HCT116 (cell line): ENCODE results near the gene S100Z. TPM values are rescaled to one million over a fixed set of nuclear protein-coding genes. Genes with fewer than 3 reads are reported as not detected.
"Not testable (repeated sequence)": the region's sequence is repeated elsewhere in the genome, so short reads cannot be mapped to it uniquely, and the experiment has no call there.

Experiments
- ATAC-seq: fragments of 200-7000 bp; cut with Tn5 transposase; 2 replicates; pipeline ENCODE4 v1.9.1; 2020; ENCODE audit warnings: mild to moderate bottlenecking, moderate library complexity
- BruUV-seq: library from RNA; stranded (reverse); fragments of 400-500 nt; replicated peaks from 2 replicates; lab custom pipeline; 2021; lab: Mats Ljungman, UMichigan
- CTCF ChIA-PET: fragments of 300-600 bp; sonication (Branson Sonifier 250); formaldehyde crosslinking; loops from one replicate; lab custom pipeline; 2021; ENCODE audit warnings: antibody characterized with exemption; lab: Charles Lee
- POLR2A ChIA-PET: fragments of 300-600, 350-600 bp; sonication (Branson Sonifier 250); formaldehyde crosslinking; loops from one replicate; lab custom pipeline; 2021; ENCODE audit warnings: antibody characterized with exemption; lab: Charles Lee
- RAD21 ChIA-PET, 2 experiments: fragments of 300-600 bp; sonication (Branson Sonifier 250); formaldehyde crosslinking; loops; one replicate each; lab custom pipeline; 2023; ENCODE audit warnings: low total read pairs in 2 of 2; ENCODE audit not compliant: uncharacterized antibody in 2 of 2, unreplicated experiment in 2 of 2, low non-redundant PET in 1 of 2; lab: Charles Lee
- DNase-seq: peaks from one replicate; pipeline ENCODE4 v3.0.0-alpha.2; 2010; ENCODE audit warnings: low read depth, low spot score
- H2AFZ ChIP-seq: fragments of 200-600 bp; shearing (Covaris generic), sonication (generic); 2 replicates; pipeline ENCODE4 v1.6.1; 2017; ENCODE audit warnings: low read depth, mixed run types, mixed read lengths, antibody characterized with exemption, low read length; ENCODE audit not compliant: poor library complexity, severe bottlenecking
- H3K27ac ChIP-seq: 2 replicates; pipeline ENCODE4 v1.5.1; 2012; ENCODE audit warnings: low read depth, low read length
- H3K27me3 ChIP-seq: fragments of 200-600 bp; sonication (generic); 2 replicates; pipeline ENCODE4 v1.6.1; 2016; ENCODE audit warnings: mixed run types, low read length, mixed read lengths; ENCODE audit not compliant: insufficient read depth
- H3K36me3 ChIP-seq, 2 experiments: fragments of 200-500 bp in 1 of 2; fragments of 200-600 bp in 1 of 2; sonication (Bioruptor generic) in 1 of 2; sonication (generic) in 1 of 2; 2 replicates each; pipeline versions ENCODE4 v1.5.1 to v1.6.1; 2014 to 2016; ENCODE audit warnings: low read length in 2 of 2, inconsistent platforms in 1 of 2, mixed read lengths in 1 of 2, mixed run types in 1 of 2; ENCODE audit not compliant: insufficient read depth in 2 of 2, control insufficient read depth in 1 of 2
- H3K4me1 ChIP-seq, 2 experiments: fragments of 200-600 bp in 1 of 2; sonication (generic) in 1 of 2; 2 replicates each; pipeline versions ENCODE4 v1.5.1 to v1.6.1; 2012 to 2017; ENCODE audit warnings: low read length in 2 of 2, inconsistent platforms in 1 of 2, mild to moderate bottlenecking in 1 of 2, mixed read lengths in 1 of 2, mixed run types in 1 of 2, moderate library complexity in 1 of 2; ENCODE audit not compliant: insufficient read depth in 2 of 2, control insufficient read depth in 1 of 2
- H3K4me2 ChIP-seq: fragments of 200-600 bp; sonication (generic); 2 replicates; pipeline ENCODE4 v1.6.1; 2017; ENCODE audit warnings: mixed run types, low read length, mixed read lengths
- H3K4me3 ChIP-seq, 2 experiments: fragments of 200-600 bp in 1 of 2; sonication (generic) in 1 of 2; replicated peaks in 1 of 2; 2 replicates each; pipeline ENCODE4 v1.5.1; 2011 to 2016; ENCODE audit warnings: low read length in 2 of 2, control low read depth in 1 of 2, low read depth in 1 of 2, mild to moderate bottlenecking in 1 of 2, mixed read lengths in 1 of 2, mixed run types in 1 of 2
- H3K79me2 ChIP-seq: fragments of 200-600 bp; sonication (generic); 2 replicates; pipeline ENCODE4 v1.6.1; 2017; ENCODE audit warnings: mild to moderate bottlenecking, mixed run types, low read length, moderate library complexity, mixed read lengths; ENCODE audit not compliant: insufficient read depth
- H3K9ac ChIP-seq: fragments of 200-600 bp; sonication (generic); 2 replicates; pipeline ENCODE4 v1.6.1; 2016; ENCODE audit warnings: low read length, mixed read lengths
- H3K9me2 ChIP-seq: fragments of 200-600 bp; sonication (generic), shearing (Covaris generic); 2 replicates; pipeline ENCODE4 v1.6.1; 2017; ENCODE audit warnings: mixed run types, mild to moderate bottlenecking, moderate library complexity; ENCODE audit not compliant: insufficient read depth
- H3K9me3 ChIP-seq, 2 experiments: fragments of 200-500 bp in 1 of 2; fragments of 200-600 bp in 1 of 2; sonication (Bioruptor generic) in 1 of 2; sonication (generic) in 1 of 2; 2 replicates each; pipeline ENCODE4 v1.6.1; 2014 to 2017; ENCODE audit warnings: low read length in 2 of 2, mixed read lengths in 2 of 2, inconsistent platforms in 1 of 2, low read depth in 1 of 2, mild to moderate bottlenecking in 1 of 2, mixed run types in 1 of 2, moderate library complexity in 1 of 2; ENCODE audit not compliant: control insufficient read depth in 1 of 2, insufficient read depth in 1 of 2
- H4K20me1 ChIP-seq: fragments of 200-600 bp; sonication (generic), shearing (Covaris generic); 2 replicates; pipeline ENCODE4 v1.6.1; 2017; ENCODE audit warnings: mixed run types, mild to moderate bottlenecking, moderate library complexity; ENCODE audit not compliant: insufficient read depth
- JUND ChIP-seq: IDR thresholded peaks from 2 replicates; pipeline ENCODE4 v1.6.1; 2012
- REST ChIP-seq: IDR thresholded peaks from 2 replicates; pipeline ENCODE4 v1.6.1; 2012; ENCODE audit warnings: low read depth
- SIN3A ChIP-seq: IDR thresholded peaks from 2 replicates; pipeline ENCODE4 v1.6.1; 2012; ENCODE audit warnings: low read depth
- intact Hi-C: fragments of 100-400 bp; cut with micrococcal nuclease; formaldehyde crosslinking; loops from 2 replicates; pipeline ENCODE4 v1.10.0; 2022
- total RNA-seq: library from RNA; stranded (reverse); gene quantifications from one replicate; pipeline ENCODE4 v1.2.1, GENCODE V29; 2021; ENCODE audit not compliant: unreplicated experiment
- TF ChIP-seq, protein P1 (sequence below): IDR thresholded peaks from 2 replicates; pipeline ENCODE4 v1.6.1; 2012
- TF ChIP-seq, protein P2 (sequence below): IDR thresholded peaks from 2 replicates; pipeline ENCODE4 v1.6.1; 2011; ENCODE audit warnings: mild to moderate bottlenecking, low read length, moderate library complexity; ENCODE audit not compliant: insufficient replicate concordance; ENCODE audit errors: extremely low read depth

Gene S100Z
- total RNA-seq, 1 experiment from 2014 or later = not detected

GRCh38 chr5:76944638-76945037 is 94.8 kb downstream of the S100Z start (continued):
- no peak for TF ChIP-seq REST
- TF ChIP-seq, protein P1, sequence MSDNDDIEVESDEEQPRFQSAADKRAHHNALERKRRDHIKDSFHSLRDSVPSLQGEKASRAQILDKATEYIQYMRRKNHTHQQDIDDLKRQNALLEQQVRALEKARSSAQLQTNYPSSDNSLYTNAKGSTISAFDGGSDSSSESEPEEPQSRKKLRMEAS = no peak
- no peak for TF ChIP-seq SIN3A
- no peak for TF ChIP-seq JUND
- TF ChIP-seq, protein P2, sequence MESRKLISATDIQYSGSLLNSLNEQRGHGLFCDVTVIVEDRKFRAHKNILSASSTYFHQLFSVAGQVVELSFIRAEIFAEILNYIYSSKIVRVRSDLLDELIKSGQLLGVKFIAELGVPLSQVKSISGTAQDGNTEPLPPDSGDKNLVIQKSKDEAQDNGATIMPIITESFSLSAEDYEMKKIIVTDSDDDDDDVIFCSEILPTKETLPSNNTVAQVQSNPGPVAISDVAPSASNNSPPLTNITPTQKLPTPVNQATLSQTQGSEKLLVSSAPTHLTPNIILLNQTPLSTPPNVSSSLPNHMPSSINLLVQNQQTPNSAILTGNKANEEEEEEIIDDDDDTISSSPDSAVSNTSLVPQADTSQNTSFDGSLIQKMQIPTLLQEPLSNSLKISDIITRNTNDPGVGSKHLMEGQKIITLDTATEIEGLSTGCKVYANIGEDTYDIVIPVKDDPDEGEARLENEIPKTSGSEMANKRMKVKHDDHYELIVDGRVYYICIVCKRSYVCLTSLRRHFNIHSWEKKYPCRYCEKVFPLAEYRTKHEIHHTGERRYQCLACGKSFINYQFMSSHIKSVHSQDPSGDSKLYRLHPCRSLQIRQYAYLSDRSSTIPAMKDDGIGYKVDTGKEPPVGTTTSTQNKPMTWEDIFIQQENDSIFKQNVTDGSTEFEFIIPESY = no peak

DNA sequence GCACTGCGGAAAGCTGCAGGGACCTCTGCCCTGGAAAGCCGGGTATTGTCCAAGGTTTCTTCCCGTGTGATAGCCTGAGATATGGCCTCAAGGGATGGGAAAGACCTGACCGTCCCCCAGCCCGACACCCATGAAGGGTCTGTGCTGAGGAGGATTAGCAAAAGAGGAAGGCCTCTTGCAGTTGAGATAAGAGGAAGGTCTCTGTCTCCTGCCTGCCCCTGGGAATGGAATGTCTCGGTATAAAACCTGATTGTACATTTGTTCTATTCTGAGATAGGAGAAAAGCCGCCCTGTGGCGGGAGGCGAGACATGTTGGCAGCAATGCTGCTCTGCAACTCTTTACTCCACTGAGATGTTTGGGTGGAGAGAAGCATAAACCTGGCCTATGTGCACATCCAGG is 95.4 kb downstream of the S100Z start:
- BruUV-seq, H3K79me2 ChIP-seq, ATAC-seq, DNase-seq, RAD21 ChIA-PET, intact Hi-C loops, H2AFZ ChIP-seq, H3K4me3 ChIP-seq, H3K9ac ChIP-seq, H4K20me1 ChIP-seq, H3K27ac ChIP-seq, CTCF ChIA-PET, H3K27me3 ChIP-seq, H3K4me2 ChIP-seq, H3K9me3 ChIP-seq, H3K9me2 ChIP-seq, POLR2A ChIA-PET, H3K36me3 ChIP-seq, H3K4me1 ChIP-seq: not testable (repeated sequence)
